Measurements from ENCODE around the gene AGMO. TPM values are rescaled to one million over a fixed set of nuclear protein-coding genes. Genes with fewer than 3 reads are reported as not detected.

AGMO gene
- total RNA-seq, 4 donors from 2014 or later, result 0.27 to 0.77 (median 0.64) TPM; not detected in 1

DNA sequence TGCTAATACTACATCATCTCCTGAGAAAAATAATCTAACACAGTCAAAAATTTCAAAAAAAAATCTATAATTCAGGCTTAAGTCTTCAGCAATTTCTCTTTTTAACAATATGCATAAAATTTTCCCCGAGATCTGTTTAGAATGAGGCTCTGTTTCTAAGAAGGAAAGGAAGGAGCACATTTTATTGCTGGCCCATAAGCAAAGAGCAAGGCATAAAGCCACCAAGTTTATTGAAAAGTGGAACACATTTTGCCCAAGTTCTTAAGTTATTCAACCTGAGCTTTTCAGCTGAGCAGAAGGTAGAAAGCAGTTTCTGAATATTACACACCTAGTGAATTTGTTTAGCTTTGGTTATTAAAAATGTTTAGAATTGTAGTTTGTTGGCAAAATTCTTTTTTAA is 73.9 kb downstream of the AGMO start:
- Histone ChIP-seq H3K27ac (no peak overlapping the region), H3K4me3 (no peak overlapping the region), H3K4me1 (peaks cover 0 to 22% (median 5%) of the 10 kb centered on the region in 3 donors), H3K9me3 (no peaks in the 10 kb centered on the region), H3K27me3 (no peaks in the 10 kb centered on the region), H3K36me3 (no peaks in the 10 kb centered on the region)
- TF ChIP-seq EP300 (IDR thresholded peaks at IDR 0.05) (no peak), POLR2AphosphoS5 (IDR thresholded peaks at IDR 0.05) (no peak), POLR2A (IDR thresholded peaks at IDR 0.05) (no peak)
- TF ChIP-seq, protein P1, sequence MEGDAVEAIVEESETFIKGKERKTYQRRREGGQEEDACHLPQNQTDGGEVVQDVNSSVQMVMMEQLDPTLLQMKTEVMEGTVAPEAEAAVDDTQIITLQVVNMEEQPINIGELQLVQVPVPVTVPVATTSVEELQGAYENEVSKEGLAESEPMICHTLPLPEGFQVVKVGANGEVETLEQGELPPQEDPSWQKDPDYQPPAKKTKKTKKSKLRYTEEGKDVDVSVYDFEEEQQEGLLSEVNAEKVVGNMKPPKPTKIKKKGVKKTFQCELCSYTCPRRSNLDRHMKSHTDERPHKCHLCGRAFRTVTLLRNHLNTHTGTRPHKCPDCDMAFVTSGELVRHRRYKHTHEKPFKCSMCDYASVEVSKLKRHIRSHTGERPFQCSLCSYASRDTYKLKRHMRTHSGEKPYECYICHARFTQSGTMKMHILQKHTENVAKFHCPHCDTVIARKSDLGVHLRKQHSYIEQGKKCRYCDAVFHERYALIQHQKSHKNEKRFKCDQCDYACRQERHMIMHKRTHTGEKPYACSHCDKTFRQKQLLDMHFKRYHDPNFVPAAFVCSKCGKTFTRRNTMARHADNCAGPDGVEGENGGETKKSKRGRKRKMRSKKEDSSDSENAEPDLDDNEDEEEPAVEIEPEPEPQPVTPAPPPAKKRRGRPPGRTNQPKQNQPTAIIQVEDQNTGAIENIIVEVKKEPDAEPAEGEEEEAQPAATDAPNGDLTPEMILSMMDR (IDR thresholded peaks at IDR 0.05), result no peak
- ATAC-seq, result no peak
- 77 to 80% methylated on average over 1 of the region's 1 CpG for WGBS, 2 donors (ENCODE audit: low coverage in 1 of 2)

DNA sequence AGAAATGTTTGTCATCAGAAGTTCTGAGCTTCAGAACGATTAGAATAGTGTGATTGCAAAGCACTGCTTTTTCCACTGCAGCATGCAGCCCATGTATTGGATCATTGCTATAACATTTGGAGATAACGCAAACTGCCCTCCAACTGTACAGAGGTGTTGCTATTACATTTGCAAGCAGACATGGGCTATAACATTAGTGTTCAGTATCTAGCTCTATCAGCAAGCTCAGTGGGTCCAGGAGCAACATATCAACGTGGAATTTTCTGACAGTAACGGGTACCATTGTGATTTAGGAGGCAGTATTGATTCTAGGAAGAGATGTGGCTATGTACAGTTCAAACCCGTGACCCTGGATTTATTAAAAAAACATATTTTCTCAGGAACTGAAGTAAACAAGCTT is 75.8 kb downstream of the AGMO start:
- H3K36me3 ChIP-seq, result no peaks in the 10 kb centered on the region
- no peak for TF ChIP-seq POLR2A (IDR thresholded peaks at IDR 0.05)
- TF ChIP-seq, protein P1 (IDR thresholded peaks at IDR 0.05), result no peak
- no peak for TF ChIP-seq POLR2AphosphoS5 (IDR thresholded peaks at IDR 0.05)
- no peak for TF ChIP-seq EP300 (IDR thresholded peaks at IDR 0.05)
- WGBS, 2 donors (ENCODE audit: low coverage in 1 of 2), result 65 to 78% methylated on average over 5 of the region's 5 CpGs
- peaks cover 0 to 24% (median 5%) of the 10 kb centered on the region in 3 donors for H3K4me1 ChIP-seq
- H3K9me3 ChIP-seq, result no peaks in the 10 kb centered on the region
- H3K27ac ChIP-seq, result no peak overlapping the region
- no peak overlapping the region for H3K4me3 ChIP-seq
- H3K27me3 ChIP-seq, result no peaks in the 10 kb centered on the region
- ATAC-seq, result no peak

DNA sequence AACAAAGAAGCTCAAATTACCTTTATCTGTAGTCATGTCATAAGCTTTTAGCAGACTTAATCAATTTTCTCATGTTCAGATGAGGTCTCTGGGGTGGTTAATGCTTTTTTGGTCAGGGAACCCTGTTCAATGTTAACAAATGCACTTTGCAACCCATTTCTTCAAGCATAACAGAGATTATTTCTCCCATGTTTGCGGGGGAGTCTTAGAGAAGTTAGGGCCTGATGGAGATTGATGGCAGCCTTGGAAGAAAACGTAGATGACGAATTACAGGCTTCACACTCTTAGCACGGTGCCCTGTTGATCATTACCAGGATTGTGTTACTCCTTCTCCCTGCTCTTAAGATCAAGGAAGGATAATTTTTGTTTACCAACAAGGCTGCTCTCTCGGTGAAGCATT is 76.4 kb downstream of the AGMO start:
- no peak for ATAC-seq
- Histone ChIP-seq H3K9me3 (no peaks in the 10 kb centered on the region), H3K27me3 (no peaks in the 10 kb centered on the region), H3K4me1 (peaks cover 0 to 26% (median 5%) of the 10 kb centered on the region in 3 donors), H3K36me3 (no peaks in the 10 kb centered on the region), H3K27ac (no peak overlapping the region), H3K4me3 (no peak overlapping the region)
- TF ChIP-seq POLR2A (IDR thresholded peaks at IDR 0.05) (no peak), POLR2AphosphoS5 (IDR thresholded peaks at IDR 0.05) (no peak), EP300 (IDR thresholded peaks at IDR 0.05) (no peak)
- TF ChIP-seq, protein P1 (IDR thresholded peaks at IDR 0.05), result no peak
- 82 to 86% methylated on average over 5 of the region's 5 CpGs for WGBS, 2 donors (ENCODE audit: low coverage in 1 of 2)

DNA sequence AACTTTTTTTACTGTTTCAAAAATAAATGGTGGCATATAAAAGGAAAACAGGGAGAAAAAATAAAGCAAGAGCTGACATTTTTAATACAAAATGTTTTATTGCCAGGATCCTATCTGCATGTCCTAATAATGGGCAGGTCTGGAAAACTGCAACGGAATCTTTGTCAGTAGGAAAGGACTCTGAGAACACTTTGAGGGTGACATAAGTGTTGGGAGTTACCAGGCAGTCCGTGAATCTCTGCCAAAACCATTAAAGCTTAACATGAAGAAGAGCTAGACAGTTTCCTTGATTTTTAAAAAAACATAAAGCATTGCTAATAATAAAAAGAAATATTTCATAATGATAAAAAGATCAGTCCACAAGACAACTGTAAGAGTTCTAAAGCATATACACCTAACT is 80.7 kb downstream of the AGMO start:
- no peak overlapping the region for H3K4me3 ChIP-seq
- no peaks in the 10 kb centered on the region for H3K9me3 ChIP-seq
- no peak for ATAC-seq
- H3K27ac ChIP-seq, result no peak overlapping the region
- no peaks in the 10 kb centered on the region for H3K36me3 ChIP-seq
- WGBS, 2 donors (ENCODE audit: low coverage in 1 of 2), result 0 to 7% methylated on average over 2 of the region's 2 CpGs
- H3K27me3 ChIP-seq, result no peaks in the 10 kb centered on the region
- no peak for TF ChIP-seq EP300 (IDR thresholded peaks at IDR 0.05)
- TF ChIP-seq, protein P1 (IDR thresholded peaks at IDR 0.05), result no peak
- TF ChIP-seq POLR2A (IDR thresholded peaks at IDR 0.05), result no peak
- TF ChIP-seq POLR2AphosphoS5 (IDR thresholded peaks at IDR 0.05), result no peak
- H3K4me1 ChIP-seq, result peaks cover 0 to 18% (median 0%) of the 10 kb centered on the region in 3 donors

DNA sequence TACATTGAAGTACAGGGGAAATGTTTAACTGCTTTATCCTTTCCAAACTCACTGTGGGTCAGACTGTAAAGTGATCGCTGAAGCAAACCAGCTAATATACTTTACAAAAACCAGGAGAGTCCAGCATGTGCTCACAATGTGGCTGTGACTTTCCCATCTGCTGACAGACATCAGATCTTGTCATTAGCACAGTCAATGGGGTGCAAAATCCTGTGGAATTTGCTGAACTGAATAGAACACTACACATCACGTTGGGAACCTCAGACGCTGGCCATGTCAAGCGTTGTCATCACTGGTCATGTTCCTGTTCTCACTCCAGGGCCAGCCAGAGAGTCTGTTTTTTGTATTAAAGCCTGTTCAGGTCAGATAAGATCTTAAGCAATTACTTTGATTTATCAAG is 83.4 kb downstream of the AGMO start:
- Histone ChIP-seq H3K36me3 (no peaks in the 10 kb centered on the region), H3K9me3 (no peaks in the 10 kb centered on the region), H3K27ac (no peak overlapping the region), H3K4me1 (peaks cover 0 to 23% (median 0%) of the 10 kb centered on the region in 3 donors), H3K27me3 (no peaks in the 10 kb centered on the region), H3K4me3 (no peak overlapping the region)
- WGBS, 2 donors (ENCODE audit: low coverage in 1 of 2), result 80 to 100% methylated on average over 3 to 4 of the region's 4 CpGs
- TF ChIP-seq POLR2AphosphoS5 (IDR thresholded peaks at IDR 0.05) (no peak), EP300 (IDR thresholded peaks at IDR 0.05) (no peak)
- ATAC-seq, result no peak

Data from gastroesophageal sphincter (tissue), 4 donors.